ENCODE measurements around the gene HNRNPF. TPM values are rescaled to one million over a fixed set of nuclear protein-coding genes. Genes with fewer than 3 reads are reported as not detected.
"Not testable (repeated sequence)": the region's sequence is repeated elsewhere in the genome, so short reads cannot be mapped to it uniquely, and the experiment has no call there.

Gene HNRNPF
- polyA plus RNA-seq, 1 donor, result 204 TPM

GRCh38 chr10:43399320-43400310, 9.4 kb downstream of the HNRNPF start:
- no peak for DNase-seq

GRCh38 chr10:43398939-43399319, 10.1 kb downstream of the HNRNPF start:
- DNase-seq, result no peak

- peak; percentile 78 for DNase-seq
These were observed 11.9 kb downstream of the HNRNPF start for GRCh38 chr10:43396928-43397624.

DNA sequence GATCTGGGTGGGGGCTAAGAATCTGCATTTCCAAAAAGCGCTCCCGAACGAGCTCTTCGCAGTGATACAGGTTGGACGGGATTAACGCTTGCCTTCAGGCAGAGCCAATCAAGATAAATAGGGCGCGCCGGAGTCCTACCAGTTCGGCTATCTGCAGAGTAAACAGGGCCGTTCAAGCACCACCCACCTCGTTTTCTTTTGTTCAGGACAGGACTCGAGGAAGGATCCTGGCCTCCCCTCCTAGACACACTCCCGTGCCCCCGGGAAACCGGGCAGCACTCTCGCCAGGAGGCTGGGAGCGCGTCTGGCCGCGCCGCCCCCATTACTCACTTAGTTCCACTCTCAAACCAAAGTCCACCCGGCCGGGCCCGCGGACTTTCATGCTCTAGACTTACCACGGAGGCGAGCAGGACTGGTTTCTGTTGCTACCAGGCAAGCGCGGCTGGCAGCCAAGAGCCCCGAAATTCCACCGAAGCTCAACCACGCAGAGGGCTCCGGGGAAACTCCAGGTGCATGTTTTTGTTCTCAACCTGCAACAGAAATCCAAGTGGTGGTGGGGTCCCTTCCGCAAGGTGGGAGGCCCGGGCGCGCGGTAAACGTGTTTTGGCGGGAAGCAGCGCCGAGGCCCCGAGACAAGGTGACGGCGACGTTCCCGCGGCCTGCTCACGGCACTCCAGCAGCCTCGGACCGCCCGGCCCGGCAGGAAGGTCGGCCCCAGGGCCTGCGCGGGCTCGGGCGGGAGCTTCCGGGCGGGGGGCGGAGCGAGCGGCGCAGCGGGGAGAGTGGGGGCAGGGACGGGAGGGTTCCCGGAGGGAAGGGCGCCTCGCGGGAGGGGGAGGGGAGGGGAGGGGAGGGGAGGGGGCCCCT, 12.7 kb downstream of the HNRNPF start:
- DNase-seq, result peak; percentile 73

GRCh38 chr10:43395571-43396060, 13.4 kb downstream of the HNRNPF start:
- DNase-seq, result no peak

DNA sequence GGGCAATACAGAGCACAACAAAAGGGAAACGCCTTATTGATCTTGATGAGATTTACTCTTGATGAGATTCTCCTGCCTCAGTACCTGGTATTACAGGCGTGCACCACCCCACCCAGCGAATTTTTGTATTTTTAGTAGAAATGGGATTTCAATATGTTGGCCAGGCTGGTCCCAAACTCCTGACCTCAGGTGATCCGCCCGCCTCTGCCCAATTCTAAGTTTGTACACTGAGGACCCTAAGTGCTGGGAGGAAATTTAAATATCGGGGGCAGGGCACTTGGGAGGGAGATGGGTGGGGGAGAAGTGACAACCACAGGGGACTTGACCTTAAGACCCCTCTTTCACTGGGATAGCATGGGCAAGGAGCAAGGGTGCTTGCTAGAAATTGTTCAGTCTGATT, 14.1 kb downstream of the HNRNPF start:
- DNase-seq, result no peak

DNA sequence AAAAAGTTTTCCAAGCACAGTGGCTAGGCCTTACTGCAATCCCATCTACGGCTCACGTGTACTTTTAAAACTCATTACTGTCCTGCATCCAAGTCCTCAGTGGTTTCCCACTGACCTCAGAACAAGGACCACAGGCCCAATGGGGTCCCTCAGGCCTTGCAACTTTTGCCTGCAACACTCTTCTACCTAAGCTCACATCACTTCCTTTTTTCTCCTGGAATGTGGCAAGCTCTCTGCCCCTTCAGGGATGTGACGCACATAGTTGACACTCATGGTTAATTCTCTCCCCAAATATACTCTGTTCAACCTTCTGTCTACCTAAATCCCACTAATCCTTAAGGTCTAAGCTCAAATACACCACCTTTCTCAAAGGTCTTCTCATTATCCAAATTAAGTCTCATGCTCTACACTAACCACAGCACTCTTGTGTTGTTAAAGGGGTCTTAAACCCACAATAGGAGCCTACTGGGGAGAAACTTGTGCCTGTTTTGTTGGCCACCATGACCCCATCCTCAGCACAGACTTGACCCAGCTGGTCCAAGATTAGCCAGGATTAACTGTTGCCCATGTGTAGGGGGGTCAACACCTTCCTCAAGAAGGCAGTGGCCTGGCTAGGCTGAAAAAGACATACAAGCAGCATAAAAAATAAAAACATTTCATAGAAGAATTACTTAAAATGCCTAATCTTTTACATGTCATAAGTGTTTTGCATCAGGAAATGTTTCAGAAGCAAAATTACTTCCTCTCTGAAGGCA, 15.2 kb downstream of the HNRNPF start:
- DNase-seq, result no peak

DNA sequence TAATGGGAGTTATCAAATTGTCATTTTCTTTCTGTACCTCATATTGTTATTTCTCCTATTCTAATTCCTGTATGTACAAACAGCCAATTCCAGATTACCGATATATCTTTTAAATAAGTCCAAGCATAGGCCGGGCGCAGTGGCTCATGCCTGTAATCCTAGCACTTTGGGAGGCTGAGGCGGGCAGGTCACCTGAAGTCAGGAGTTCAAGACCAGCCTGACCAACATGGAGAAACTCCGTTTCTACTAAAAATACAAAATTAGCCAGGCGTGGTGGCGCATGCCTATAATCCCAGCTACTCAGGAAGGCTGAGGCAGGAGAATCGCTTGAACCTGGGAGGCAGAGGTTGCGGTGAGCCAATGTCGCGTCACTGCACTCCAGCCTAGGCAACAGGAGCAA, 15.8 kb downstream of the HNRNPF start:
- DNase-seq, result not testable (repeated sequence)

DNA sequence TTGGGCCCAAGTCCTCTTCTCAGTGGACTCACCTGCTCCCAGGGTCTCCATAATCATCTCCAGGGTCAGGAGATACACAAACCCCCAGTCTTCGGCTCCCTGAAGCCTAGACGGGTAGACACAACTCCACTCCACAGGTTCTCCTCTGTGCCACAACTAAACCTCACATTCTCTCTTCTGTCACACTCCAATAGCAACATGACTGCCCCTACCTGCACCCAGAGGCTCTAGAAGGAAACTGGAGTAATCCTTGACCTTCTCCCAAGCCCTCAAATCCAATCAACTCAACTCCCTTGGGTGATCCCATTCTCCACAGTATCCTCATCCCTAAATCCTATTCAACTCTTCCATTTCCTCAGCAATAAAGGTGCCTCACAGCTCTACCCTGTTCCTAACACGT, 16.2 kb downstream of the HNRNPF start:
- DNase-seq, result no peak

- no peak for DNase-seq
These were observed 17.5 kb downstream of the HNRNPF start for GRCh38 chr10:43391496-43391895.

DNA sequence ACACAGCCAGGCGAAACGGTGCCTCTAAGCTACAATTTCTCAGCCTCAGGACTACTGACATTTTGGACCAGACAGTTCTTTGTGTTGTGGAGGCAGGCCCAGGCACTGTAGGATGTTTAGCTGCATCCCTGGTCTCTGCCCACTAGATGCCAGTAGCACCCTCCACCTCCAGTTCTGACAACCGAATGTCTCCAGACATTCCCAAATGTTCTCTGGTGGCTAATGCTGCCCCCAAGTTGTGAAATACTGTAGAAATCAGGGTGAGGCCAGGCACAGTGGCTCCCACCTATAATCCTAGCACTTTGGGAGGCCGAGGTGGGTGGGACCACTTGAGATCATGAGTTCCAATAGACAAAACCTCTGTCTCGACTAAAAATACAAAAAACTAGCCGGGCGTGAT, 18.2 kb downstream of the HNRNPF start:
- peak; percentile 19 for DNase-seq

- DNase-seq, result no peak
These were observed 18.7 kb downstream of the HNRNPF start for GRCh38 chr10:43390333-43390732.

DNA sequence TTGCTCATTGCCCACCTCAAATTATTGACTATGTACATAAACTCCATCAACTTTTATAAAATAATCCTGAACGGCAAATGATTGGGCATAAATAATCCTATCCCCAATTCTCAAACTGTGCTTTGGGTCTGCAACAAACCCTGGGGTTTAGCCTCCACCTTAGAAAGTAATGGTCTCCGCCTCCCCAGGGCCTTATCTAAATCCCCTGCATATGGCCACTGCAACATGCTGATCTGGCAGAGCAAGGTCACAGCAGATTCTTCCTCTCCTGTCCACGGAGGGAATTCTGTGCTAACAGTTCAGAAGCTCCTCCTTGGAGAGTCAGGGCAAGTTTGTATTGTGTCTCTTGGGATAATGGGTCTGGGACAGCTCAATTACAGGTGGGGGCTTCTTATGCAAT, 19.1 kb downstream of the HNRNPF start:
- no peak for DNase-seq

DNA sequence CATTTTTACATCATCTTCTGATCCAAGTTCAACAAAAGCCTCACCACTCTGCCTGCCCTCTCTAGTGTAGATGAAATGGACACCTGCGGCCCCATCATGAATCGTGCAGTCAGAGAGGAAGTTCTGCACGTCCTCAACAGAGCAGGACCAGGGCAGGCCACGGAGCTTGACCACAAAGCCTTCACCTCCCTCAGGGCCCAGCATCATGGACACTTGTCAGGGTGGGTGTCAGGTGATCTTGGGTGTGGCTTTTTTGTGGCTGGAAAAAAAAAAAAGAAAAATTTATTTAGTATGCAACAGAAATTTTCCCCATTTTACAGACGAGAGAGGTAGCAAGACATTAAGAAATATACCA, 21.3 kb downstream of the HNRNPF start:
- DNase-seq, result no peak

- no peak for DNase-seq
These were observed 21.9 kb downstream of the HNRNPF start for GRCh38 chr10:43386981-43387677.

- DNase-seq, result no peak
These were observed 22.4 kb downstream of the HNRNPF start for GRCh38 chr10:43386549-43386948.

GRCh38 chr10:43385412-43386004, 23.5 kb downstream of the HNRNPF start:
- no peak for DNase-seq

GRCh38 chr10:43384252-43385221, 24.4 kb downstream of the HNRNPF start:
- DNase-seq, result no peak
